Adipocyte (in vitro differentiated cells): ENCODE measurements around the gene HTR3C.
"Not testable (repeated sequence)": the region's sequence is repeated elsewhere in the genome, so short reads cannot be mapped to it uniquely, and the experiment has no call there.

Experiments
- DNase-seq: peaks from one replicate; pipeline ENCODE4 v3.0.0-alpha.2; 2015; ENCODE audit warnings: low read depth
- H3K27me3 ChIP-seq: replicated peaks from 2 replicates; pipeline ENCODE4 v1.7.0; 2013; ENCODE audit warnings: mild to moderate bottlenecking, low read length, moderate library complexity; ENCODE audit not compliant: control insufficient read depth, insufficient read depth
- H3K36me3 ChIP-seq: 2 replicates; pipeline ENCODE4 v1.7.0; 2013; ENCODE audit warnings: low read length, mild to moderate bottlenecking, moderate library complexity; ENCODE audit not compliant: control insufficient read depth, insufficient read depth, severe bottlenecking
- H3K4me1 ChIP-seq: 2 replicates; pipeline ENCODE4 v1.7.0; 2013; ENCODE audit warnings: mild to moderate bottlenecking, low read length, moderate library complexity; ENCODE audit not compliant: control insufficient read depth, insufficient read depth
- H3K4me3 ChIP-seq: 2 replicates; pipeline ENCODE4 v1.7.0; 2013; ENCODE audit warnings: mild to moderate bottlenecking, low read length, moderate library complexity
- H3K9ac ChIP-seq: 2 replicates; pipeline ENCODE4 v1.7.0; 2013; ENCODE audit warnings: mild to moderate bottlenecking, low read length, moderate library complexity
- H3K9me3 ChIP-seq: 2 replicates; pipeline ENCODE4 v1.7.0; 2013; ENCODE audit warnings: mild to moderate bottlenecking, low read length, moderate library complexity; ENCODE audit not compliant: control insufficient read depth

The HTR3C gene

GRCh38 chr3:184016811-184017671 is 35.8 kb upstream of the HTR3C start:
- Histone ChIP-seq H3K9ac (peak overlapping the region; percentile 94), H3K4me3 (peak overlapping the region; percentile 99), H3K9me3 (no peaks in the 10 kb centered on the region), H3K36me3 (peaks cover 11% of the 10 kb centered on the region), H3K27me3 (peaks cover 2% of the 10 kb centered on the region), H3K4me1 (peaks cover 25% of the 10 kb centered on the region)
- peak; percentile 91 for DNase-seq

- peak; percentile 96 for DNase-seq
- Histone ChIP-seq H3K9ac (peak within 1 kb of the TSS; percentile 94), H3K4me3 (peak within 1 kb of the TSS; percentile 99), H3K4me1 (peaks cover 25% of the 10 kb centered on the region), H3K36me3 (peaks cover 4% of the 10 kb centered on the region), H3K27me3 (peaks cover 2% of the 10 kb centered on the region), H3K9me3 (no peaks in the 10 kb centered on the region)
Measured at GRCh38 chr3:184017672-184018423, 35.0 kb upstream of the HTR3C start, which contains the start of gene ABCC5. Gene ABCC5, minus strand, starts transcription at chr3:184017884. Its CDS starts 3,492 bp downstream, at chr3:184014392.

DNA sequence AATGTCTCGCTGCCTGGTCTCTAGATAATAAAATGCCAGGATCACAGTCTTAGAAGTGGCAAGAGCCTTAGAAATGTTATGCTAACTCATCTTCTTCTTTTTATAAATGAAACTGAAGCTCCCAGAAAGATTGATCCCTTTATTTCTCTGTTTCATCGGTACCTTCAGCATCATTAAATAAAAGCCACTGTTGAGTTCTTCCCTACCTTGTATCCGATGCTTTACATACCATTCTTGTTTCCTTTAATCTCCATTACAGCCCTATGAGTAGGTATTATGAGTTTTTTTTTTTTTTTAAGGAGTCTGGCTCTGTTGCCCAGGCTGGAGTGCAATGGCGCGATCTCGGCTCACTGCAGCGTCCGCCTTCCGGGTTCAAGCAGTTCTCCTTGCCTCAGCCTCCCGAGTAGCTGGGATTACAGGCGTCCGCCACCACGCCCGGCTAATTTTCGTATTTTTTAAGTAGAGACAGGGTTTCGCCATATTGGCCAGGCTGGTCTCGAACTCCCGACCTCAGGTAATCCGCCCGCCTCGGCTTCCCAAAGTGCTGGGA is 34.3 kb upstream of the HTR3C start:
- peaks cover 2% of the 10 kb centered on the region for H3K27me3 ChIP-seq
- DNase-seq = no peak
- no peaks in the 10 kb centered on the region for H3K9me3 ChIP-seq
- peak overlapping the region; percentile 94 for H3K9ac ChIP-seq
- peaks cover 25% of the 10 kb centered on the region for H3K4me1 ChIP-seq
- H3K36me3 ChIP-seq = peaks cover 2% of the 10 kb centered on the region
- H3K4me3 ChIP-seq = peak overlapping the region; percentile 99

DNA sequence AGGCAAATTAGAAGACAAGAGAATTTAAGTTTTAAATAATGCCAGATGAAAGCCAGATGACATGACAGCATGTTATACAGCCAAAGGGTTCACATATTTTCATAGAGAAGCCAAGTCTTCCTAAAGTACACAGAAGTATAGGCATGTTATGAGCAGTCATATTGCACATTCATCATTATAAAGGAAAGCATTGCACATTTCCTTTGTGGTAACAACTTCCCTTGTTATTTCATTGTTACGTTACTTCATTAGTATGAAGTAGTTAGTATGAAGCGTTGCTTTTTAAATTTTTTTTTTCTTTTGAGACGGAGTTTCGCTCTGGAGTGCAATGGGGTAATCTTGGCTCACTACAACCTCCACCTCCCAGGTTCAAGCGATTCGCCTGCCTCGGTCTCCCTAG is 30.5 kb upstream of the HTR3C start:
- no peak for DNase-seq
- Histone ChIP-seq H3K9ac (no peak overlapping the region), H3K27me3 (peaks cover 8% of the 10 kb centered on the region), H3K9me3 (no peaks in the 10 kb centered on the region), H3K36me3 (no peaks in the 10 kb centered on the region), H3K4me3 (no peak overlapping the region), H3K4me1 (peaks cover 2% of the 10 kb centered on the region)

GRCh38 chr3:184025256-184025655 is 27.6 kb upstream of the HTR3C start:
- H3K9me3 ChIP-seq, DNase-seq, H3K9ac ChIP-seq, H3K4me1 ChIP-seq, H3K4me3 ChIP-seq, H3K36me3 ChIP-seq: not testable (repeated sequence)
- H3K27me3 ChIP-seq = peaks cover 11% of the 10 kb centered on the region

GRCh38 chr3:184028275-184028890 is 24.5 kb upstream of the HTR3C start:
- DNase-seq, H3K4me3 ChIP-seq, H3K36me3 ChIP-seq, H3K9me3 ChIP-seq, H3K9ac ChIP-seq, H3K4me1 ChIP-seq: not testable (repeated sequence)
- peaks cover 17% of the 10 kb centered on the region for H3K27me3 ChIP-seq

DNA sequence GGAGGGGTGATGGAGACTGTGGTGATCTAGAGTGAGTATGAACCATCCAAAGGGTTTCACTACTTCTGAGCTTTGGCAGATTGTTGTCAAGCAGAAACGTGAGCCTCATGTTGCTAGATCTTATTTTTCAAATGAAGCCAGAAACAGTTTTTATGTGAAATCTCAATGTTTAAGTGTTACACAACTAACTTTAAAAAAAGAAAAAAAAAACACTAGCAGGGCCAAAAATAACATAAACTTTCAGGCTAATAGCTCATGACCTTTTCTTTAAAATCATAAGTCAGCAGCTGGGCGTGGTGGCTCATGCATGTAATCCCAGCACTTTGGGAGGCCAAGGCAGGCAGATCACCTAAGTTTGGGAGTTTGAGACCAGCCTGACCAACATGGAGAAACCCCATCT is 23.4 kb upstream of the HTR3C start:
- Histone ChIP-seq H3K4me1 (no peaks in the 10 kb centered on the region), H3K4me3 (no peak overlapping the region), H3K9ac (no peak overlapping the region), H3K36me3 (no peaks in the 10 kb centered on the region), H3K27me3 (peaks cover 17% of the 10 kb centered on the region), H3K9me3 (no peaks in the 10 kb centered on the region)
- DNase-seq = no peak

DNA sequence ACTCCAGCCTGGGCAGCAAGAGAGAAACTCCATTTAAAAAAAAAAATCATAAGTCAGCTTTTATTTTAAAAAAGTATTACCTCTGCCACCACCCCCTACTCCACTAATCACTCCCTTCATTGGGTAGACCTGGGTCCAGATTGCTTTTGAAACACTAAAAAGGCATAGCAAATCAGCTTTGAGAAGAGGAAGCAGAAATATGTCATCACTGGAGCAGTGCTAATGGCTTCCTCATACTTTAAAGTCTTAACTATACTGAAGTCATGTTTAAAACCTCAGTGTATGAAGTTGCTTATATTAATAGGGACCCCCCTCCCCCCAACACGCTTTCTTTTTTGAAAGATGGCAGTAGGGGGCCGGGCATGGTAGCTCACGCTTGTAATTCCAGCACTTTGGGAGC is 22.3 kb upstream of the HTR3C start:
- H3K4me3 ChIP-seq = no peak overlapping the region
- DNase-seq = no peak

DNA sequence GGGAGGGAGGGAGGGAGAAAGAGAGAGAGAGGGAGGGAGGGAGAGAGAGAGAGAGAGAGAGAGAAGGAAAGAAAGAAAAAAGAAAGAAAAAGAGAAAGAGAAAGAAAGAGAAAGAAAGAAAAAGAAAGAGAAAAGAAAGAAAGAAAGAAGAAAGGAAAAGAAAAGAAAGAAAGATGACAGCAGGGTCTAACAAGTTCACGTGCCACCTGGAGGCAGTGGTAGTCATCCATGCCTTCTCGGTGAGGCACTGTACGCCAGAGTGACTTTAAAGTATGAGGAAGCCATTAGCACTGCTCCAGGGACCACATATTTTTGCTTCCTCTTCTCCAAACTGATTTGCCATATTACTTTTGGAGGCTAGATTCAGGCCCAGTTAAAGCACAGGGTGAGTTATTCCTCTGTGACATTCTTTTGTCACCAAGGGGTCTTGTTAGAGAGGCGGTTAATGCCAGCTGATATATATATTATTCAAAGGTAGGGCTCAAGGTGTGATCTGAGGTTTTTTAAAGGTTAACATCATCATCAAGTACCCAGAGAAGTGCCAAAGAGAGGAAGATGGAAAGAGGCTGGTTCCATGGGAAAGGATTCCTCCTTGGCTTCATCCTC is 21.6 kb upstream of the HTR3C start, which contains the start of gene HTR3D:
Gene HTR3D (plus strand): TSS at position 556 of the 606 bp plus-strand sequence. CDS start 0 bp downstream, at position 556.
- Histone ChIP-seq H3K27me3 (peaks cover 25% of the 10 kb centered on the region), H3K9me3 (no peaks in the 10 kb centered on the region), H3K4me1 (no peaks in the 10 kb centered on the region), H3K4me3 (no peak within 1 kb of the TSS), H3K9ac (no peak within 1 kb of the TSS), H3K36me3 (no peaks in the 10 kb centered on the region)
- no peak for DNase-seq

More for the DNA sequence above, 22.3 kb upstream of the HTR3C start:
- Histone ChIP-seq H3K9me3 (no peaks in the 10 kb centered on the region), H3K27me3 (peaks cover 21% of the 10 kb centered on the region), H3K4me1 (no peaks in the 10 kb centered on the region), H3K36me3 (no peaks in the 10 kb centered on the region), H3K9ac (no peak overlapping the region)

DNA sequence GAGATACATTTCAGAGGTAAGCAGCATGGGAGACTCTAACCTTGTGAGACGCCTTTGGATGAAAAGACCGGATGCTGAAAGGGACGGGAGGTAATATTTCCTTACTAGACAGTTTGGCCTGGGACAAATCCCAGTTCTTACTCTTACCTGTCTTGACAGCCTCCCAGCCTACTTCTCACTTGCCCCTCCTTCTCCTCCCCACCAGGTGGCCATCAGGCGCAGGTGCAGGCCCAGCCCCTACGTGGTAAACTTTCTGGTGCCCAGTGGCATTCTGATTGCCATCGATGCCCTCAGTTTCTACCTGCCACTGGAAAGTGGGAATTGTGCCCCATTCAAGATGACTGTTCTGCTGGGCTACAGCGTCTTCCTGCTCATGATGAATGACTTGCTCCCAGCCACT is 15.0 kb upstream of the HTR3C start:
- Histone ChIP-seq H3K36me3 (no peaks in the 10 kb centered on the region), H3K4me1 (peaks cover 12% of the 10 kb centered on the region), H3K27me3 (peaks cover 12% of the 10 kb centered on the region), H3K9ac (no peak overlapping the region), H3K9me3 (no peaks in the 10 kb centered on the region), H3K4me3 (no peak overlapping the region)
- no peak for DNase-seq
